Body of pancreas (tissue), 4 donors: ENCODE data around the gene RAP1GDS1.
"Not testable (repeated sequence)": the region's sequence is repeated elsewhere in the genome, so short reads cannot be mapped to it uniquely, and the experiment has no call there.

ENCODE experiments used
- POLR2A ChIP-seq, 3 donors: fragments of 450-650 bp; IDR thresholded peaks; one replicate each; pipeline ENCODE4 v1.6.1; 2016; ENCODE audit warnings: antibody characterized with exemption in 3 of 3, mild to moderate bottlenecking in 2 of 3
- TF ChIP-seq, protein P1 (sequence below), 7 experiments: fragments of 450-650 bp in 4 of 7; fragments of 200-600 bp in 3 of 7; sonication (generic) in 3 of 7; IDR thresholded peaks; one replicate each; pipeline ENCODE4 v1.5.1; 2016 to 2019; ENCODE audit warnings: antibody characterized with exemption in 7 of 7

DNA sequence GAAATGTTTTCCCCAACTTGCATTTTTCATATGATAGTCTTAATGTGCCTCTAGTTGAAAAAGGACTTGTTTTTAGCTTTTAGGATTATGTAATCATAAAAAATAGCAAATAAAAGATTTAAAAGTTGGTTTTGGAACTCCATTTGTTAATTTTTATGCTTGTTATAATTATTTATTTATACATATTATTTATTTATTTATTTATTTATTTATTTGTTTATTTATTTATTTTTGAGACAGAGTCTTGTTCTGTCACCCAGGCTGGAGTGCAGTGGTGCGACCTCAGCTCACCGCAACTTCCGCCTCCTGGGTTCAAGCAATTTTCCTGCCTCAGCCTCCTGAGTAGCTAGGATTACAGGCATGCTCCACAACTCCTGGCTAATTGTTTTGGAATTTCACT, 159.0 kb downstream of the RAP1GDS1 start:
- not testable (repeated sequence) for TF ChIP-seq POLR2A (IDR thresholded peaks at IDR 0.05)
- TF ChIP-seq, protein P1, sequence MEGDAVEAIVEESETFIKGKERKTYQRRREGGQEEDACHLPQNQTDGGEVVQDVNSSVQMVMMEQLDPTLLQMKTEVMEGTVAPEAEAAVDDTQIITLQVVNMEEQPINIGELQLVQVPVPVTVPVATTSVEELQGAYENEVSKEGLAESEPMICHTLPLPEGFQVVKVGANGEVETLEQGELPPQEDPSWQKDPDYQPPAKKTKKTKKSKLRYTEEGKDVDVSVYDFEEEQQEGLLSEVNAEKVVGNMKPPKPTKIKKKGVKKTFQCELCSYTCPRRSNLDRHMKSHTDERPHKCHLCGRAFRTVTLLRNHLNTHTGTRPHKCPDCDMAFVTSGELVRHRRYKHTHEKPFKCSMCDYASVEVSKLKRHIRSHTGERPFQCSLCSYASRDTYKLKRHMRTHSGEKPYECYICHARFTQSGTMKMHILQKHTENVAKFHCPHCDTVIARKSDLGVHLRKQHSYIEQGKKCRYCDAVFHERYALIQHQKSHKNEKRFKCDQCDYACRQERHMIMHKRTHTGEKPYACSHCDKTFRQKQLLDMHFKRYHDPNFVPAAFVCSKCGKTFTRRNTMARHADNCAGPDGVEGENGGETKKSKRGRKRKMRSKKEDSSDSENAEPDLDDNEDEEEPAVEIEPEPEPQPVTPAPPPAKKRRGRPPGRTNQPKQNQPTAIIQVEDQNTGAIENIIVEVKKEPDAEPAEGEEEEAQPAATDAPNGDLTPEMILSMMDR (IDR thresholded peaks at IDR 0.05) = not testable (repeated sequence)
